IPS-11a (cell line): ENCODE data around the gene TEX12.
"Not testable (repeated sequence)": the region's sequence is repeated elsewhere in the genome, so short reads cannot be mapped to it uniquely, and the experiment has no call there.

Experiments
- H3K4me3 ChIP-seq: one replicate; pipeline ENCODE4 v1.5.1; 2013; ENCODE audit warnings: low read depth, low read length, control low read depth

TEX12 gene

GRCh38 chr11:112163875-112164685 is 3.1 kb upstream of the TEX12 start, which contains the start of gene IL18:
TSS of gene IL18 (minus strand) at chr11:112164094. CDS start at chr11:112155053, 9,041 bp downstream.
- H3K4me3 ChIP-seq = no peak within 1 kb of the TSS

DNA sequence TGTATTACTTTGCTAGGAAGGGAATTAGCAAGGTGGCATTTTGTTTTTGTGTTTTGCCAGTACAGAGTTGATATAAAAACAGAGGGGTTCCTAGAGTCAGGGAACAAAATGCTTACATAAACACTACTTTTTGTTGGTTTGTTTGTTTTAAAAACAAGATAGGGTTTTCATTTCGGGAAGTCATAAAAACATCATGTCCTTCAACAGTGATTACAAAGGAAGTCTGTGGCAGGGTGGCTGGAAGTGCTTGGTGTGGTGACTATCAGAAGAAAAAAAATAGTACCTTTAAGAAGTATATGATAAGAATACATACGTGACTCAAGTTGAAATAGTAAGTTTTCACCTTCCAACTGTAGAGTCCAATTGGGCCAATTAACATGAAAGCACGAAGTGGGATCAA is 2.1 kb upstream of the TEX12 start:
- H3K4me3 ChIP-seq = no peak overlapping the region

GRCh38 chr11:112166562-112166961 is 610 bp upstream of the TEX12 start:
- no peak overlapping the region for H3K4me3 ChIP-seq

GRCh38 chr11:112172362-112172994 is 5.3 kb downstream of the TEX12 start:
- no peak overlapping the region for H3K4me3 ChIP-seq

DNA sequence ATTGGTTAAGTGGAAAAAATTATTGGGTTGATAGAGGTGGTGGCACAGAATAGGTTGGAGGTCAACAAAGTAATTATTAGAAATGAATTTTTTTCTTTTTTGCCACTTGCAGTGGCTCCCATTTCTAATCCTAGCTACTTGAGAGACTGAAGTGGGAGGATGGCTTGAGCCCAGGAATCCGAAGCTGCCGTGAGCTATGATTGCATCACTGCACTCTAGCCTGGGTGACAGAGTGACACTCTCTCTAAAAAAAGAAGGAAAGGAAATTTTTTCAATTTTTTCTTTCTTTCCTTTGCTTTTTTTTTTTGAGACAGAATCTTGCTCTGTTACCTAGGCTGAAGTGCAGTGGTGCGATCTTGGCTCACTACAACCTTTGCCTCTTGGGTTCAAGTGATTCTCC is 6.0 kb downstream of the TEX12 start:
- no peak overlapping the region for H3K4me3 ChIP-seq

DNA sequence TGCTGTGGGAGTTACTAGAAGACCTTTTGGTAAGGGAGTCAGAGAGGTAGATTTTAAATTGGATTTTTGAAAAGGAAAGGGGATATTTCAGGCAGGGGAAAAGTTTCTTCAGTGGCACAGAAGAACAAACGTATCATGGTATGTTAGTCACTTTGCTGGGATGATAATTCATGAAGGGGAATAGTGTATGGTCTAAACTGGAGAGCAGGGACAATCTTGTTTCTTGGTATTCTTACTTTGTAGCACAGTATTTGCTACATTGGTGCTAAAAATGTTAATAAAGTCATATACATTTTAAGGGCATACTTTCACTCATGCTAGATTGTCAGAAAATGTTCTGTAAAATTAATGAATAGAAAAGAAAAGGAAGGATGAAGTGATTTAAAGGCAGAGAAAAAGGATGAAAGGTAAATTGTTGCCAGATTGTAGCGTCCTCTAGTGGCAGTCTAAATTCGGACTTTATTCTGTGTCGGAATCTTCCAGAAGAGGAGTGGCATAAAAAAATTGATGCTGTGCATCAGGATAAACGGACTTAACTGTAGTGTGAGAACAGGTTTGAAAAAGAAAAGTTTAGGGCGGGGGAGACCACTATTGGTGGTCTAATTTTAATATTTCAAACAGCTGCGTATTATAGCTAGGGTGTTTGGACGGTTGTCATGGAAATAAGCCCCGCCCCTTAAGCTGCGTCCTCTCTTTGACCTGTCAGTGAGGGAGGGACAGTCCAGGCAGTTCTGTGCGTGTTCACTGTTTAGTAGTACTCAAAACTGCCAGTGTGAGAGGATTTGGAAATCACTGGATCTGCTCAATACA is 7.8 kb downstream of the TEX12 start, which contains the start of gene BCO2:
TSS of gene BCO2 (plus strand) at position 724 of the 810 bp plus-strand sequence. CDS start 90 bp downstream, outside the sequence.
- H3K4me3 ChIP-seq = no peak within 1 kb of the TSS

- no peak overlapping the region for H3K4me3 ChIP-seq
Observed at GRCh38 chr11:112175599-112175952, 8.4 kb downstream of the TEX12 start.

GRCh38 chr11:112176077-112176476 is 8.9 kb downstream of the TEX12 start:
- no peak overlapping the region for H3K4me3 ChIP-seq

DNA sequence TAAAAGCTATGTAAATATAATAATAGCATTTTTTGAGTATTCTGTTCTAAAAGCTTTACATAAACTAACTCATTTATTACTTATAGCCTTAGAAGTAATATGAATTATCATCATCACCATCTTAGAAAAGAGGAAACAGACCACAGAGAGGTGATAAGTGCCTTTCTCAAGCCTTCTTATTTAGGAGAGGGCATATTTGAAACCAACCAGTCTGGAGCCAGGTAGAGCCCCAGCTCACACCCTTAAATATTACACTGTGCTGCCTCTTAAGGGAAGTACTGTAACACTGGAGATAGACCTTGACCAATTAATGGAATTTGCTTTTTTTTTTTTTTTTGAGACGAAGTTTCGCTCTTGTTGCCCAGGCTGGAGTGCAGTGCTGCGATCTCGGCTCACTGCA is 10.4 kb downstream of the TEX12 start:
- H3K4me3 ChIP-seq = no peak overlapping the region

DNA sequence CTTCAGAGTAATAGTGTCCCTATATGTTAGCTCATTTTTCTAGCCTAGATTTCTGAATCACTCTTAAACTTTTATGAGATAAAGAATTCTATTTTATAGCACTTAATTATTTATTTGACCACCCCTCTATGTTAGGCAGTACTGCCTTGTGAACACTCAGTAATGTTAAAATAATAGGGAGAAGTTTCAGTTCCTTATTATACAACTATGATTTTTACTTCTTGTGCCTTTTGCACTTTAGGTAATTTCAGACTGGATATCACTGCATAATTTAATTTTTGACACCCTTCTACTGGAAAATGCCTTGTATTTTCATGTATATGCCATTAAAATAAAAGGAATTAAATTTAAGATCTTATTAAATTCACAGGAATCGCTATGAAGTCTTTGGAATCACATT is 11.3 kb downstream of the TEX12 start:
- no peak overlapping the region for H3K4me3 ChIP-seq

DNA sequence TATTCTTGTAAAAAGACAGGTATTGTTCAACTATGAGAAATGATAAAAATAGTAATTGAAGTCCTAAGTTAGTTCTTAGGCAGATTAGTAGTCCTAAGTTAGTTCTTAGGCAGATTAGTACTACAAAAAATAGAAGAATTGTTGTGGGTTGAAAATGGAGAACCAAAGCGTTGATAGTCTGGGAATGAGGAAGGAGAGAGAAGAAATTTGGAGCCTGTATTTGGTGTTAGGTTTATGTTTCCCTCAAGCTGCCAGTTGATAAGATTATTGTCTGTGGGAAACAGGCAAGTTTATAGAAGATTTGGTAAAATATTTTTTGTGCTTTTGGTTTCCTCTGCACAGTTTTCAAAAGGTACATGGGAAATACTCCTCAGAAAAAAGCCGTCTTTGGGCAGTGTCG is 11.8 kb downstream of the TEX12 start:
- H3K4me3 ChIP-seq = no peak overlapping the region

DNA sequence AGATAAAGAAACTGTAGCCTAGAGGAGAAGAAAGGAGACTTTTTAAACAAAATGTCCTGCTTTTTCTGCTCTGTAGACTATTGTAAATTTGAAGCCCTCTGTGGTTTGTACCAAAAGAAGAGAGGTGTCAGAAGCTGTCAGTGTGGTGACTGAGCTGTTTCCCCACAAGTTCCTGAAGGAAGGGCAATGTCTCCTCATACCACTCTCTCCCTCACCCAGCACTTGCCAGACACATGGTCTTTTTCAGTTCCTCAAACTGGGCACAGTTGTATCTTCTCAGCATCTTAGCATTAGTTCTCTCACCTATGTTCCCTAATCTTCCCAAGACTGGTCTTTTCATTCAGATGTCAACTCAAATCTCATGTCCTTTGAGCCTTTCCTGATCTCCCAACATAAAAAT is 12.4 kb downstream of the TEX12 start:
- H3K4me3 ChIP-seq = no peak overlapping the region

- no peak overlapping the region for H3K4me3 ChIP-seq
Observed at GRCh38 chr11:112182867-112183266, 15.7 kb downstream of the TEX12 start.

DNA sequence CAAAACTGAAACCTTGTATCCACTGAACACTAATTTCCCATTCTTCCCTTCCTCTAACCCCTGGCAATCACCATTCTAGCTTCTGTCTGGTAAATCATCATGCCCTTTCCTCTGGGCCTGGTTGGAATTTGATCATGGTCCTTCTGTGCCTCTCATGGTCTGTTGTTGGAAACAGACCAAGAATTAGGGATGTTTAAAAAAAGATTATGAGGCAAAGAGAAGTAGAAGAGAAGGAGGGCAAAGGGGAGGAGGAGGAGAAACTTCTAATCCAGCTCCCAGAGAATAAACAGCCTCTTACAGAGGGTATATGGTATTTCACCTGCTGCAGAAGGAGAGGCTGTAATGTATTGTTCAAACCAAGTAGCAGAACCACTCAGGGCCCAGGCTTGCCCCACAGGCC is 18.7 kb downstream of the TEX12 start:
- H3K4me3 ChIP-seq = no peak overlapping the region

DNA sequence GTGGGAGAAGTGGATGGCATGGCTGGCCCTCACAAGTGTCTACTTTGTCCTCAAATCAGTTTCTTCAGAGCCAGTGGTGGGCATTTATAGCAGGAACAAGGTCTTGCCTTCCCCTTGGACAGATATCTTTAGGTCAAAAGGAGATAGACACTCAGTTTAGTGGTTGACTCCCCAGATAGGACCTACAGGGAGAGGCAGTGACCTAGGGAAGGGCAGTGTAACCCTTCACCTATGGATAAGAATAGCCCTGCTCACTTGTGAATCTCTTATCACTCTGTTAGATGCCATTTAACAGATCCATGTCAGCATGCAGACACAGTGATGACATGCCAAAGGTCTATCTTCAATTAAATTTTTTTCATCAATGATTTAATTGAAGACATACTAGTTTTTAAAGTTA is 19.1 kb downstream of the TEX12 start:
- H3K4me3 ChIP-seq = no peak overlapping the region

DNA sequence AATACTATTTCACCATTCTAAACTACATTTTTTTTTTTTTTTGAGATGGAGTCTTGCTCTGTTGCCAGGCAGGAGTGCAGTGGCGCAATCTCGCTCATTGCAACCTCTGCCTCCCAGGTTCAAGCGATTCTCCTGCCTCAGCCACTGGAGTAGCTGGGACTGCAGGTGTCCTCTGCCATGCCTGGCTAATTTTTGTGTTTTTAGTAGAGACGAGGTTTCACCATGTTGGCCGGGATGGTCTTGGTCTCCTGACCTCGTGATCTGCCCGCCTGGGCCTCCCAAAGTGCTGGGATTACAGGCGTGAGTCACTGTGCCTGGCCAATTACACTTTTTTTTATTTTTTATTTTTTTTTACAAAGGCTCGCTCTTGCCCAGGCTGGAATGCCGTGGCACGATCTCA is 27.9 kb downstream of the TEX12 start:
- H3K4me3 ChIP-seq = not testable (repeated sequence)

- no peak overlapping the region for H3K4me3 ChIP-seq
Observed at GRCh38 chr11:112195951-112196351, 28.8 kb downstream of the TEX12 start.

- H3K4me3 ChIP-seq = no peak overlapping the region
Observed at GRCh38 chr11:112196519-112197087, 29.4 kb downstream of the TEX12 start.

DNA sequence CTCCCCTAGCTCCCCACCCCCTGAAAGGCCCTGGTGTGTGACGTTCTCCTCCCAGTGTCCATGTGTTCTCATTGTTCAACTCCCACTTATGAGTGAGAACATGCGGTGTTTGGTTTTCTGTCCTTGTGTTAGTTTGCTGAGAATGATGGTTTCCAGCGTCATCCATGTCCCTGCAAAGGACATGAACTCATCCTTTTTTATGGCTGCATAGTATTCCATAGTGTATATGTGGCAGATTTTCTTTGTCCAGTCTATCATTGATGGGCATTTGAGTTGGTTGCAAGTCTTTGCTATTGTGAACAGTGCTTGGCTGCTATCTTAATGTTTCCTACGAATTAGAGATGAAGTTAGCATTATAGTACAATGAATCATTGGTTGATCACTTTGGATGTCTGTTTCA is 31.9 kb downstream of the TEX12 start:
- not testable (repeated sequence) for H3K4me3 ChIP-seq

DNA sequence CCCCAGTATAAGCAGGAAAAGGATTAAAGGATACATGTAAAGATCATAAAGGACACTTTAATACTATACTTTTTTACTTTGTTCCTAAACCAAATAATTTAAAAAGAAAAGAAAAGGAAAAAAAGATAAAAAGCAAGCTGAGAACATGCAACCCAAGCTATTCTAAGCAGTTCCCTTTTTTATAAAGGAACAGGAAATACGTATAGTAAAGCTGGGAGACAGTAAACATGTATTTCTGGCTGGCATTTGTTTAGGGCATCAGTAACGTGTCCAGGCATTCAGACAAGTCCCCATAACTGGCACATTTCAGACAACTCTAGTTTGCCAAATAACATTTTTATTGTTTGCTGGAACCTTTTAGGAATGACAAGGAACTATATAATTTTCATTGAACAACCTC is 33.1 kb downstream of the TEX12 start:
- H3K4me3 ChIP-seq = no peak overlapping the region

- H3K4me3 ChIP-seq = no peak overlapping the region
Observed at GRCh38 chr11:112206071-112206470, 38.9 kb downstream of the TEX12 start.
